HCEC 1CT (cell line): ENCODE measurements around the gene APOBEC2.

Source experiments
- DNase-seq: peaks from one replicate; pipeline ENCODE4 v3.0.0-alpha.2; 2017

The APOBEC2 gene

GRCh38 chr6:41092421-41093140, 39.6 kb downstream of the APOBEC2 start:
- DNase-seq, result peak; percentile 11

DNA sequence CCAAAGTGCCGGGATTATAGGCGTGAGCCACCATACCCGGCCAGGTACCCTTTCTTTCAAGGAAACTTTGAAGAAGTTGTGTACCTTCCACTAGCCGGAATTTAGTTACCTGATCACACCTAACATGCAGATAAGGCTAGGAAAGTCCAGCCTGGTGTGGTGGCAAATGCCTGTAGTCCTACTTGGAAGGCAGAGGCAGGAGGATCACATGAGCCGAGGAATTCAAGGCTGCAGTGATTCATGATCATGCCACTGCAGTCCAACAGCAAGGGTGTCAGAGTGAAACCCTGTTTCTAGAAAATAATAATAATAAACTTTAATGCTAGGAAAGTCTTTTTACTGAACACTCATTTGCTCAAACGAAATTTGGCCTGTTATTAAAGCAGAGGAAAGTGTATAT, 40.7 kb downstream of the APOBEC2 start:
- DNase-seq, result no peak

- DNase-seq, result no peak
Measured at GRCh38 chr6:41097467-41098090, 44.6 kb downstream of the APOBEC2 start.

- no peak for DNase-seq
Measured at GRCh38 chr6:41098366-41098765, 45.4 kb downstream of the APOBEC2 start.

- no peak for DNase-seq
Measured at GRCh38 chr6:41100871-41101287, 47.9 kb downstream of the APOBEC2 start.

DNA sequence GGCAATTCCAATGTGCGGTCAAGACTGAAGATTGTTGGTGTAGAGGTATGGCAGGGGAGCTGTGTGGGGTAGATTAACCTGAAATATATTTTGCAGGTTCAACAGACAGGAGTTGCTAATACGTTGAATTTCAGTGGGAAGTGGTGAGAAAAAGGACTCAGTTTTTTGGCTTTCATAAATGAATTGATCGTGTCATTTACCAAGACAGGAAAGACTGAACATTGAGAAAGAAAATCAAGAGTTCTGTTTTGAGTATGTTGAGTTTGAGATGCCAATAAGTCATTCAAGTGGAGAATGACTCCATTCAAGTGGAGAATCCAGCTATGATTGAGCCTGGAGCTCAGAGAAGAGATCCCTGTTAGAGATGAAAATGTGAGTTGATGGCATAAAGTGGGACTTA, 50.8 kb downstream of the APOBEC2 start:
- DNase-seq, result no peak

DNA sequence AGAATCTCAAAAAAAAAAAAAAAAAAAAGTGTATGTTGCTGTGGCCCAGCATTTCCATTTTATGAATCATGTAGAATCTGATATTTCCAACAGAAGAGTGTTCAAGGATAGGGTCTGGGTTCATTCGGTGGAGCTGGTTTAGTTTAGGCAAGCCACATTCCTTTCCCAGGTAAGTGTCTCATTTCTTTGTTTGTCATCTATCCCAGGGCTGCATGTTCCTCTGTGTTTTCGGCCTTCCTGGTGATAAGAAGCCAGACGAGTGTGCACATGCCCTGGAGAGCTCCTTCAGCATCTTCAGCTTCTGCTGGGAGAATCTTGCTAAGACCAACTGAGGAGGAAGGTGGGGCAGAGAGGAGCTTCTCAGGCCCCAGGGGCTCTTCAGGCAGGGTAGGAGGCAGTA, 58.0 kb downstream of the APOBEC2 start:
- no peak for DNase-seq
